A204.1 (cell line): ENCODE results near the gene MACC1.

ENCODE experiments used
- FAIRE-seq: peaks from 2 replicates; lab custom pipeline; 2012; peaks lifted over from hg19 to GRCh38; lab: Jason Lieb, UNC

Gene MACC1

DNA sequence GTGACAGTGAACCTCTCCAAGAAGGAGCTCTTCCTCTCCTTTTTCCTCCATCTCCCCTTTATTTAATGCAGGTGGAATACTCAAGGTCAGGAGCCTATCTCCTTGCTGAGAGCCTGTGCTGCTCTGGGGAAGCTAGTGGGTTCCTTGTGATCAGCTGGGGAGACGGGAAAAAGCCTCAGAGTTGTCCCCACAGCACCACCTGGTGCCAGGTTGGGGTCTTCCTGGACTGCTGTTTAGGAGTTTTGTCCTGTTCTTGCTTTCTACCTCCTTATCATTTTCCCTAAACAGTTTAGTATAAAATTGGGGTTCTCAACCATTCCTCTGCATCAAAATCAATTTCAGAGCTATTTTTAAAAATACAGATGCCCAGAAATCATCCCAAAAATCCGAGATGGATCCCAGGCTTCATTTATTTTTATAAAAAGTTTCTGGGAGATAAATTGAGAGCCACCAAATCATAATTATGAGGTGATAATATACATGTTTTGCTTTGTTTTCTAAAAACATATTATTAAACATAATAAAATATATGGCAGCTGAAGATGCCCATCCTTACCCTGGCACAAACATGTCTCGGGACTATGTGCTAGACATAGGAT lies 44.3 kb downstream of the MACC1 start:
- FAIRE-seq, result no peak

DNA sequence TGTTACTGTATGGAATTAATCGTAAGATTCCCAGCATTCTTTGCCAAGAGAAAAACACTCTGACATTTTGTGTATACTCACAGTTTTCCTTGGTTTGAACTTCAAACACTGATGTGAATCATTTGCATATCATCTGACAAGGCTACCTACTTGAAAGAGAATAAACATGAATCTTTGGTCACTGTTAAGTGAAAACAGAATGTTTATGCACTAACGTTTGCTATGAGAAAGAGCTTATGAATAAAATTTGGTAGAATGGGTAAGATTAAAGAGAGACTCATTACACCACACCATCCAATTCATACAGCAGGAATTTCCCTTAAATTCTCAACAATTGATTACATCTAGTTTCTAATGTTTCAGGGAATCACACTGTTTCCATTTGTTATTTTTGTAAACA lies 46.6 kb downstream of the MACC1 start:
- no peak for FAIRE-seq

DNA sequence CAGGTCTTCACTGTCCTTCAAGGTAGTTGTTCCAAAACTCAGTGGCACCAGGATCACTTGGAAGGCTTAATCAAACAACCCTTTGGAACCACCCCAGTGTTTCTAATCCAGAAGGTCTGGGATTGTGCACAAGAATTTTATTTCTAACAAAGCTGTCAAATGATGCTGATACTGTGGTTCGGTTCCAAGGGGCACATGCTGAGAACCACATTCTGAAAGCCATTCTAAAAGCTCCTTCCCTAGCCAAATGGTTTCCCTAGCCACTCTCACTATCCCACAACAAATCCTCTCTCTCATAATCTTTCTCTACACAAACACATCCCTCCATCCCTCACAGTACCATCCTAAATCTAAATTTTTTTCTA lies 52.1 kb downstream of the MACC1 start:
- no peak for FAIRE-seq

DNA sequence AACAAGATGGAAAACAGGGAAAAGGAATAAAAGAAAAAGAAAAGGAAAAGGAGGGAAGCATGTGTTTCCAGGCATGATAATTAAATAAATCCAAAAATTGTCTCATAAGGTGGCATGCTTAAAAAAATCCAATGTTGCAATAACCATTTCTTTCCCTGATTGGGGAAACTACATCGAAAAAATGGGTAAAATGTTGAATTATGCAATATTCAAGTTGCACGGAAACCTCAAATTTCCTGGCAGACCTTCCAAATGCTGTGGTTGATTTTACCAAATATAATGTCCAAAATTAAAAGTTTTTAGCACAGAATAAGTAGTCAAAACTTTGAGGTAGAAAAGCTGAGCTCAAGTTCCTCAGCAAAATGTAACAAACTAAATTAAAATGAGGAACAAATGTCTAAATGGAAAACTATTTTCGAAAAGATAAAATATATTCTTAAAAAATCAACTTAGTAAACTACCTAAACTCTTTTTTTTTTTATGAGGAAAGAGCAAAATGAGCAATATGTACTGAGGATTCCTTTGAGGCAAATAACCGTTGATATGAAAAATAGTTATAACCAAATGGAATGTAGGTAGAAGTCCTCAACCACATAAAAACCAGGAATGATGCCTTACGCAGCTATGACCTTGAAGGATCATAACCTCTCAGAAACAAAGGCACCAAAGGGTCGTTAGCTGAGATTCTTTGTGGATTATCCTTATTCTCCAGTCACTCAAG lies 52.6 kb downstream of the MACC1 start:
- FAIRE-seq, result no peak

DNA sequence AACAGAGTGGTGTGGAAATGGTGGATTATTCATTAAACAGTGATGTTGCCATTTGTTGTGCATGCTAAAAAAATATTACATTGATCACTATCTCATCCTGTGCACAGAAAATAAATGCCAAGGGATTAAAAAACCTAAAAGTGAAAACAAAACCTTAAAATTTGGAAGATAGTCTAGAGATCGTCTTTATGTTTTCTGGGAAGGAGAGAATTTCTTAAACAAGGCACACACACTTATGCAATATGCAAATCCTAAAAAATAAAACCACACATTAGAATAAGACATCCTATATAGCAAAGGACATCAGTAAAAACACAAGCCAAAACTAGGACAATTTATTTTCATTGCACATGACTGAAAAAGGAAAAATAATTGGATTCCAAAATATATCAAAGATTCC lies 54.5 kb downstream of the MACC1 start:
- no peak for FAIRE-seq

DNA sequence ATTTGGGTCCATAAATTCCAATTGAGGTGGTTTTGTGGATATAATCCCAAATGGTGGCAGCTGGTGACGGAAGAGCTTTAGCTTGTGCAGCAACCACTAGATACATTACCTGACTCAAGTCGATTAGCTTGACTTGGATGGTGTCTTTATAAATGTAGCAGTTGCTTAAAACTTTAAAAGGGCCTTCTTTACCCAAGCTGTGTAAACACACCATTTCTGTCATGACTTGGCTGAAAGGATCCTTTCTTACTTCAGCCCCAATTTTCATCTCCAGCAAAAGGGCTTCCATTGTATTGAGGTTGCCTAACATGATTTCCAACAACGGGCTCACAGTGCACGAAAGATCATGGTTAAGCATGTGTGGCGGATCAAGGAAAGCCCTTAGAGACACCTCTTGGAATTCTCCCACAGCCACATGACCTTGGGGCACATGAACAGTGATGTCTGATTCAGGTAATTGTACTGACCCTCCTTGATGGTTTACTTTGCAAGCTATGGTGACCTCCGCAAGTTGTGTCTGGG lies 57.9 kb downstream of the MACC1 start:
- no peak for FAIRE-seq

DNA sequence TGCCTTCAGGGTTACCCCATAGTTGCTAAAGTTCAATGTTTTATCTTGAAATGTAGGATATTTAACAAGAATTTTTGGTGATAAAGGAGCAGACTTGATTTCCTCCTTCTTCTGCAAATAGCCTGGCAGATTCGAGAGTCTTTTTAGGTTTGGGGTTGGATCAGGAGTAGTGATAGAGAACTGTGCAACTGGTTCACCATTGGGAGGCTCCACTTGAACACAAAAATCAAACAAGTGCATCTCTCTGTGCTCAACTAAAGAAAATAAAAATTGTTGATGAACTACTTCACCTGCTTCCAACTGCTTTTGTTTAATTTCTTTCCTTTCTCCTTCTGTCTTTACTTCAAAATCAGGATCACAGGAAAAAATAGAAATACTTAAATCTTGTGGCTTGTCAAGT lies 58.5 kb downstream of the MACC1 start:
- no peak for FAIRE-seq

DNA sequence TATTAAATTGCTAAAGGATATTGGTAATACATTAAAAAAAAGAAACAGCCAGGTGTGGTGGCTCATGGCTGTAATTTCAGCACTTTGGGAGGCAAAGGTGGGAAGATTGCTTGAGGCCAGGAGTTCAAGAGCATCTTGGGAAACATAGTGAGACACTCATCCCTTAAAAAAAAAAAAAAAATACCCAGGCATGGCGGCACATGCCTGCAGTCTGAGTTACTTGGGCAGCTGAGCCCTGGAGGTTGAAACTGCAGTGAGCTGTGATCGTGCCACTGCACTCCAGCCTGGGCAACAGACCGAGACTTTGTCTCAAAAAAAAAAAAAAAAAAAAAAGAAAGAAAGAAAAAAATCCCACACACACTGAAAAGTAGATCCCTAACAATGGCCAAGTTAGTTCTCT lies 59.7 kb downstream of the MACC1 start:
- no peak for FAIRE-seq

DNA sequence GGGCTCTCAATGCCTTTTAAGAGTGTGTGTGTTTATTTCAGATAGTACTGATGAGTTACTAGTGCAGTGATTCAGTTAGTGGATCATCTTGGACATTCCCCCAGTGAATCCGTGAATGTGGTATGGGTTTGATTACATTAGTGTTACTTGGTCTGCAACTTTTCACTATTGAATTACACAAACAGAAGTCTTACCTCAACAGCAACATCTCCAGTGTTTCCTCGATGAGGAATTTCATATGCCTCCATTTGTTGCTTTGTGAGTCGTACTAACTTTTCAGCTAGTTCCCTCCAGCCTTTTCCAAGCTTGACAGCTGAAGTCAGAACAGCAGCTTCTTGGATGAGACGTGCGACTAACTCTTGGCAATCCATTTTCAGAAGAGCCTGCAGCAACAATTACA lies 63.2 kb downstream of the MACC1 start:
- no peak for FAIRE-seq

DNA sequence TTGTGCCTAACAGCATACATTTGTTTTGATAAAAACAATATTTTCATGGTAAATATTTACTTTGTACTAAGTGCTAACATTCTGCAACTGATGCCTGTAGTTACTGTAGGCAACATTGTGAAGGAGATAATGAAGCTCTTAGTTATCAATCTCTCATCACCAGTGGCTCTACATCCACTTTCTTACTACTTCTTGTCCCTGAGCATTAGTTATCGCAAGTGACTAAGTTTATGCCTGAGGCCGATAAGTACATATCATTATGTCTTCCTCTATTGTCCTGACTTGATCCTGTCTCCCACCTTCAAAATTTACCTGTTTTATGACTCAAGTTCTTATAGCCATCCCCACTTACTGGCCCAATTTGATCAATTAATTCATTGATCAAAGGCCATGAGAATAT lies 63.6 kb downstream of the MACC1 start:
- FAIRE-seq, result no peak

DNA sequence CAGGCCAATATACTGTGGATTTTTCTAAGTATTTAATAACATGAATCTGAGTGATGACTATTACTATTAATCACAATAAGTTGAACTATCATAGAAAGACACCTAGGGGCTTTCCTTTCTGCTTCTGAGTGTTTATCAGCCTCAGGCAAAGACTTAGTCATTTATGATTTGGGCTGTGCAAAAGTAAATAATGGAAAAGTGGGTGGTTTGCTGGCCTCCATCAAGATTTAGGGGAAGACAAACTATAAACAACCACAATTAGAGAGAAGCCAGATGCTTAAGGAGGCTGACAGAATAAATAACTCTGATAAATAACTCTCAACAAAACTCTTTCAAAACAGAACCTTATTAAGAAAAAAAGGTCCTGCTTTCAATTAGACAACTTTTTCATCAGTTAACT lies 64.7 kb downstream of the MACC1 start:
- no peak for FAIRE-seq

DNA sequence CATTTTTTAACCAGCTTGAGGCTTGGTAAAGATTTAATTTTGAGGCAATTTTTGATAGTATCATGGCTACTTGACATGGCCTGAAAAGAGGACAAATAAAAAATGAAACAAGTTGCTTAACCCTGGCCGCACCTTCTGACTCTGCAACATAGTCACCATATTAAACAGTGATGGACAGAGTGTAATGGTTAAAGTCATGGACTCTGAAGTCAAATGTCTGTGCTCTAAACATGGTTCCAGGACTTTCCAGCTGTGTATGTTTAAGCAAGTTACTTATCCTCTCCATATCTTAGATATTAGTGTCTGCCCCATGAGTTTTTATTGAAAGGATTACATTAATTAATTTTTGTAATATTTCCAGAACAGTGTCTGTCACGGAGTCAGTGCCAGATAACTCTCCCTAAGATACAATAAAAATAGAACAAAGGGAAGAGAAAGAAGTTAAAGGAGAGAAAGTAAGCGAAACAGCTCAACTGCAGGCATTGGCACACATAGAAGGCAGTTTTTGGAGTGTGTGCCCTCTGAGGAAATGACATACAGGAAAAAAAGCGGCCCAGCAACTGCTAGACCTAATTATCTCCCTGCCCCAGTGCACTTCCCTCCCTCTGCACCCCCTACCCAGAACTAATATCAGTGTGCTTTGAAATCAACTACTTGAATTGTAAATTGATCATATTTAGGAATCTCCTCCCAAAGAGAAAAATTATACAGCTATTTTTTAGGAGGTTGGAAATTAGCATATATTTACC lies 65.3 kb downstream of the MACC1 start:
- FAIRE-seq, result no peak

DNA sequence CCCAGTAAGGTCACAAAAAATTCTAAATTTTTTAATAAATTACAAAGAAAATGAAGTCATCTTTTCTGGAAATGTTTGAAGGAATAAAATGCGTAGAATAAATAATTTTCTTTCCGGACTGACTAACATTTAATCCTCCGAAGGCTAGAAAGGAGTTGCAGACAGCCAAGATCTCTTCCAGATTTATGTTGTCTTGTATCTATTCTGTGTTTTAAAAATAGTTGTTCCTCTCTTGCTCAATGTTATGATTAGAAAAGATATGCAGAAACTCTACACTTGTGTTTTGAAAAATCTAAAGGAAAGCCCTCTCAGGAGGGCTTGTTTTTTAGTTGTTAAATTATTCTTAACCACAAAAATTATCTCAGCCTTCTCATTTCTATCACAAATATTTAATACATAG lies 70.7 kb downstream of the MACC1 start:
- FAIRE-seq, result no peak

DNA sequence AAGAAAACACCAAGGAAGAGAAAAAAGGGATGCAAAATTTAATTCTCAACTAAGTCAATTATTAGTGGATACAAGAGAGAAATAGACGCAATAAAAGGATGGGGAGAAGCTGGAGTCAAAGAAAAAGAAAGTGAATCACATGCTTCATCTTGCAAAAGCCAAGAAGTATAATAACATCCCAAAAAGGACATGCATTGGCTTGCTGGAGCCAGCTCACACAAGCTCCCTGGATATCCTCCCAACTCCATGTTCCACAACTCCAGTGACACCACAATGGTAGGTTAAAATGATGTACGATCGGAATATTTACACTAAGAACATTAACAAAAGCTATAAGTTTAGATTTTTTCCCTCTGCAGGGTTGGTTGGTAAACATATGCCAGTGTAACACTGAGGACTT lies 72.4 kb downstream of the MACC1 start:
- no peak for FAIRE-seq

DNA sequence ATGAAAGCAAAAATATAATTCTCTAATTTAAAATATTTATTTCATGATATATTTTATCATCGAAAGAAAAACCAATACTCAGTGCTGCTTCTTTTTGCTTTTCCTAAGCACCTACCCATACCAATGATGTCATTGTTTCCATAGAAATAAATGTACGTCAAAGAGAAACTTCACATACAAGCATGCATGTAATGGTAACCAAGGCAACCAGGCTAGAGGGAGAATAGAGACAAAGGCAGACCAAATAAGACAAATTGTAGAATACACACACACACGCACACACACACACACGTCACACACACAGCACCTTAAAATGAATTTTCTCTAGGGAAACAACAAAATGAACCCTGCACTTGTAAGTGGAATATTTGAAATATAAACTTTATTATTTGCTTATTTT lies 75.5 kb downstream of the MACC1 start:
- no peak for FAIRE-seq

DNA sequence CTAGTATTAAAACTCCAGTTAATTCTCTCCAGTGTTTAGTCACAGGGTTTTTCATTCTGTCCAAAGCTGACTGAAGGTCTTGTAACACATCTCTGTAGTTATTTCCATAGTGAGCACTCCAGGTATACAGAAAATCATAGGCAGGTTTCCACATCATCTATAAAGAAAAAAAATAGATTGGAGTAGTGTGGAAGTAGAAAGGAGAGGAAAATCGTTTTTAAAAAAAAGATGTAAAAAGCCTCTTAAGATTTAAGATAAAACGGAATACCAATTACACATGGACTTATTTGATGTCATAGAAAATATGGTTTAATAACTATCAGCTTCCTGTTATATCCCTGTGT lies 76.2 kb downstream of the MACC1 start:
- no peak for FAIRE-seq

DNA sequence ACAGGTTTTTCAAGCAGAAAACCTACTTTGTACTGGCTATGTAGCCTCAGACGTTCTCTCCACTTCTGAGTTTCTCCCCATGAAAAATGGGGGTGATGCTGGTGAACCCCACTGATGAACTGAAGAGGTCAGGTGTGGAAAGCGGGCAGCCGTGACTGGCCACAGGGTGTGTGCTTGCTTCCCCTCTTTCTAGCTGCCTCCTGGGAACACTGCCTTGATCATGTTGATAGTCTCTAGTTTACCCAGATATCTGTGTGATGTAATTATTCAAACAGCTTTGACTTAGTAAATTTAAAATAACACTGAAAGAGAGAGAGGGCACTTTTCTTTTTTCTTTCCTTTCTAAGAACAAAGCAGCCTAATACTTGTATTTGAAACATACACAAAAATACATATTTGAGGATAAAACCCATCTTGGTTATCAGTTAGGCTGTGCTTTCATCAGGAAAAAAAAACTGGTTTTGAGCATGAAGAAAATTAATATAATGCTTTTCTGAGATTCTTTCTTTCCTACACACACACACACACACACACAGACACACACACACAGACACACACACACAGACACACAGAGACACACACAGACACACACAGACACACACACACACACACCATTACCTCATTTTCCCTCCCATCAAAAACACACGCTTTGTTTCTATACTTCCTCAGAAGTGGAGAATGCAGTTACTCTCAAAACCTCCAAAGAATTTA lies 76.7 kb downstream of the MACC1 start:
- no peak for FAIRE-seq

DNA sequence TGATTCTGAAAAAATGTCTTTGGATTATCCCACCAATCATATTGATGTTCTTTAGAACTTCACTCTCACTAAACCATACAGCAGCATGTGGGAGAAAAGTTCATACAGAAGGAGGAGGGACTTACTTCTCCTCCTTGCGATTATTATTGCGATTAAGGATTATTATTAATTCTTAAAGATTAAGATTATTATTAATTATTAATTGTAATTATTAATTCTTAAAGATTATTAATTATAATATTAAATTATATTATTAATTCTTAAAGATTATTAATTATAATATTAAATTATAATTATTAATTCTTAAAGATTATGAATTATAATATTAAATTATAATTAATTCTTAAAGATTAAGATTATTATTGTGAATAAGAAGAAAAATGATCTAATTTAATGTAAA lies 80.5 kb downstream of the MACC1 start:
- FAIRE-seq, result peak; percentile 99

DNA sequence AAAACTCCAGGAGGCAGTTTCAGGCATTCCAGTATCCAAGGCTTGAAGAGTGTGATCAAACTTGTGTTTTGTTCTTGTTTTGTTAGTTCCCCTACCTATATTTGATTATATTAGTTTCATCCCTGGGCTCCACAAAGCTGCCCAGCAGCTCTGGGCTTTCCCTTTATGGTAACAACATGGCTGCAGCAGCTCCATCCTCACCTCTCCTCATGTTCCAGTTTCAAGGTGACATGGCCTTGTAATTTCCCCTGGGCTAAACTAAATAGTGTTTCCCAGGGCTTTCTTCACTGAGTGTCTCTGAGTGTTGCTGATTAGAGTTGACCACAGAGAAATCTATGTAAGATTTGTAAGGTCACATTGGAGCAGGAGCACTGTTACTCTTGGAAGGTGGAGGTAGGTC lies 83.4 kb downstream of the MACC1 start:
- FAIRE-seq, result no peak

DNA sequence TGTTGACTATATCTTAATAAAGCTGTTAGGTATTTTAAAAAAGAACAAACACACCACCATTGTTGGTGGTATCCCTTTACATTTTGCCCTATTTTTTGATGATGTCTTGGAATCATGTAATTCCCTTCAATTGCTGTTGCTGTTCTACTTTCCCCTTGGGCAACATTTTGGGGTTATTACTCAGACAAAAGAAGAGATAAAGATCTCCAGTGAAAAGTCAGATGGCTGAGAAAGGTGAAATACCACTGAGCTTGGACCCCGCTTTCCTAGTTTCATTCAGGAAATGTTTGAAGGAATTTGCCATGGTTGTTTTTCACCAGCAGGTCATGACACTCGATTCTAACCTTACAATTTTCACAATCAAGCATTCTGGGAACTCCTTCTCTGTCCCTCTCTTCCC lies 84.6 kb downstream of the MACC1 start:
- FAIRE-seq, result no peak

DNA sequence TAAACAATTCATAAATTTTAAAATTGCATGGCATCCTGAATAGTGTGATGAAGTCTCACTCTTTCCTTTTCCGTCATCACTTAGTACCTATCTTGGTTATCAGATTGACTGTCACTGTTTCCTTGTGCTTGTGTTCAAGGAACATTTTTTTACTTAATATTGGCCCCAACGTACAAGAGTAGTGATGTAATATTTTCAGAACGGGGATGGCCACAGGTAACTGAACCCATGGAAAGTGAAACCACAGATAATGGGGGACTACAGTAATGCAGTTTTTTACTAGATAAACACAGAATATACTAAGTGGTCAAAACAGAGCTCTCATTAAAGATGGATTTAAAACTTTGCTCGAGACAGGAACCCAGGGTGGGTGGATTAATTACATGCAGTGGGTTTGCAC lies 85.4 kb downstream of the MACC1 start:
- no peak for FAIRE-seq

DNA sequence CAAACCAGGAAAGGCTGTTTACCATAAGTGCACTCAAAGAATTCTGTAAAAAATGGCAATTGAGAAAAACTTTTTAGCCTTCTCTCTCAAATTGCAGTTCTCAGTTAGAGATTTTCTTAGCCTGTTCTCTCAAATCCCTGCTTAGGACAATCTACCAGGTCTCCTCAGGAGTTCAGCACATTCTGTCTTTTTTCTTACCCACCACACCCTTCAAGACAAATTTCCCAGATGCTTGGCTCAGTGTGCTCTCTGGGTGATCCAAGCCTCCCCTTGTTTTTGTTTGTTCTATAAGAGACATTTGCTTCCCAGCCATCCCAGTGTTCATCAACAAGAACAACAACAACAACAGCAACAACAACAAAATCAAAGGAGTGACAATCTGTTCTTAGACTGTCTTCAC lies 87.3 kb downstream of the MACC1 start:
- FAIRE-seq, result no peak

DNA sequence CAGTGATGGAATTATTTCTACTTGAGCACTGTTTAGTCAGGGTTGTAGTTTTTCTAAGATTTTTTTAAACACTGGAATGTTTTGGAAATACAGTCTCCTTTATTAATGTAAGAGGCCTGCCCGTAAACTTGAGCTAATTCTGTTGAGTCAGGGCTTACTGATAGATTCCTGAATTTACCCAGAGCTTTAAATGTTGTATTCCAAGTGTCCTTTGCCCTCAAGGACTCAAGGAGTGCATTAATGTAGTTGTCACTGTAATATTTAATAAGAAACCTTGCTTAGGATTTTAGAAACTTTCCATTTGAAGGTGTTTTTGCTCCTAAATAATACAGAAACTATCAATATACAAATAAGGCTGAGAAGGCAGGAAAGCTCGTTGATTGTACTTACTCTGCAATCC lies 89.2 kb downstream of the MACC1 start:
- no peak for FAIRE-seq
